Transverse colon (tissue), 4 donors: ENCODE measurements around the gene ZC3H7A. TPM values are rescaled to one million over a fixed set of nuclear protein-coding genes. Genes with fewer than 3 reads are reported as not detected.

Experiments
- DNase-seq: peaks from one replicate; pipeline ENCODE4 v3.0.0-alpha.2; 2019
- H3K27ac ChIP-seq, 4 donors: fragments of 200-600 bp; sonication (generic); 2 replicates each; pipeline ENCODE4 v1.5.1; 2016 to 2018; ENCODE audit warnings: inconsistent platforms in 4 of 4
- H3K27me3 ChIP-seq: fragments of 200-600 bp; sonication (generic); 2 replicates; pipeline ENCODE4 v1.5.1; 2017; ENCODE audit warnings: inconsistent platforms
- H3K36me3 ChIP-seq, 4 donors: fragments of 200-600 bp; sonication (generic); 2 replicates each; pipeline ENCODE4 v1.5.1; 2017 to 2019; ENCODE audit warnings: inconsistent platforms in 4 of 4
- H3K4me1 ChIP-seq, 4 donors: fragments of 200-600 bp; sonication (generic); 2 replicates each; pipeline ENCODE4 v1.5.1; 2017 to 2020; ENCODE audit warnings: inconsistent platforms in 4 of 4
- H3K4me3 ChIP-seq, 4 donors: fragments of 200-600 bp; sonication (generic); 1 replicate in 1 of 4; 2 replicates in 3 of 4; pipeline versions ENCODE4 v1.5.1 to v1.6.1; 2017 to 2019; ENCODE audit warnings: inconsistent platforms in 4 of 4
- H3K9me3 ChIP-seq, 2 donors: fragments of 200-600 bp; sonication (generic); 2 replicates each; pipeline ENCODE4 v1.5.1; 2017 to 2019; ENCODE audit warnings: inconsistent platforms in 2 of 2
- CTCF ChIP-seq, 5 experiments: fragments of 200-600 bp in 3 of 5; fragments of 450-650 bp in 2 of 5; sonication (generic) in 3 of 5; IDR thresholded peaks; 1 replicate in 2 of 5; 2 replicates in 3 of 5; pipeline ENCODE4 v1.5.1; 2016 to 2017; ENCODE audit warnings: antibody characterized with exemption in 5 of 5, inconsistent platforms in 3 of 5, mild to moderate bottlenecking in 2 of 5, moderate library complexity in 1 of 5
- EP300 ChIP-seq: sonication (generic); formaldehyde crosslinking; IDR thresholded peaks from one replicate; pipeline ENCODE4 v1.6.1; 2017; ENCODE audit warnings: antibody characterized with exemption, low read depth
- POLR2A ChIP-seq: fragments of 450-650 bp; IDR thresholded peaks from one replicate; pipeline ENCODE4 v1.6.1; 2016; ENCODE audit warnings: antibody characterized with exemption, mild to moderate bottlenecking, moderate library complexity
- POLR2AphosphoS5 ChIP-seq, 3 donors: sonication (generic); formaldehyde crosslinking; IDR thresholded peaks; one replicate each; pipeline ENCODE4 v1.6.1; 2016; ENCODE audit warnings: antibody characterized with exemption in 3 of 3
- WGBS, 2 donors: methylation state at CpG; one replicate each; pipeline ENCODE4 v1.1.5; 2018; ENCODE audit warnings: low coverage in 1 of 2; 5-methylcytosine and 5-hydroxymethylcytosine counted together
- in situ Hi-C, 4 donors: fragments of 200-750 bp; cut with MboI; loops; one replicate each; pipeline versions ENCODE4 v1.15.0 to v1.15.1; 2017; ENCODE audit warnings: low sequenced_read_pairs in 3 of 4, low pct_ligation_motif_present in 1 of 4, low pct_unique_long_range_greater_than_20kb in 1 of 4
- intact Hi-C: fragments of 100-400 bp; cut with DNase I; formaldehyde crosslinking; loops from one replicate; pipeline ENCODE4 v1.15.1; 2023; ENCODE audit warnings: low total_unique reads
- total RNA-seq, 4 donors: library from RNA; depleted of rRNA; stranded (reverse); fragments of >200 nt; gene quantifications; one replicate each; pipeline ENCODE4 v1.1.0, GENCODE V29; 2016

ZC3H7A gene
- total RNA-seq, 4 donors from 2014 or later, result 38.1 to 92.0 (median 63.3) TPM

GRCh38 chr16:11794447-11794846 lies 2.6 kb downstream of the ZC3H7A start:
- H3K4me1 ChIP-seq, result peaks cover 37 to 73% (median 60%) of the 10 kb centered on the region in 4 donors
- WGBS, 2 donors, result 29 to 38% methylated on average over 2 of the region's 2 CpGs

GRCh38 chr16:11793840-11794239 lies 3.2 kb downstream of the ZC3H7A start:
- TF ChIP-seq CTCF (IDR thresholded peaks at IDR 0.05) (no peak), POLR2AphosphoS5 (IDR thresholded peaks at IDR 0.05) (no peak), EP300 (no peak), POLR2A (no peak)
- Histone ChIP-seq H3K4me3 (no peak overlapping the region), H3K9me3 (no peaks in the 10 kb centered on the region), H3K36me3 (no peaks in the 10 kb centered on the region), H3K4me1 (peaks cover 35 to 71% (median 54%) of the 10 kb centered on the region in 4 donors), H3K27ac (peak overlapping the region; percentile 63 to 100 (median 97)), H3K27me3 (no peaks in the 10 kb centered on the region)
- no peak for DNase-seq
- intact Hi-C loops, result no loop called here
- WGBS, 2 donors, result 70 to 75% methylated on average over 3 to 7 of the region's 7 CpGs
- in situ Hi-C loops, result no loop called here

More at GRCh38 chr16:11794447-11794846, 2.6 kb downstream of the ZC3H7A start:
- no peak overlapping the region for H3K4me3 ChIP-seq
- intact Hi-C loops, result no loop called here
- DNase-seq, result no peak
- no peaks in the 10 kb centered on the region for H3K36me3 ChIP-seq
- TF ChIP-seq POLR2A (no peak), POLR2AphosphoS5 (IDR thresholded peaks at IDR 0.05) (no peak), CTCF (IDR thresholded peaks at IDR 0.05) (no peak), EP300 (no peak)
- in situ Hi-C loops, result no loop called here
- H3K9me3 ChIP-seq, result no peaks in the 10 kb centered on the region
- H3K27ac ChIP-seq, result peak overlapping the region; percentile 16 to 100 (median 97)
- no peaks in the 10 kb centered on the region for H3K27me3 ChIP-seq

DNA sequence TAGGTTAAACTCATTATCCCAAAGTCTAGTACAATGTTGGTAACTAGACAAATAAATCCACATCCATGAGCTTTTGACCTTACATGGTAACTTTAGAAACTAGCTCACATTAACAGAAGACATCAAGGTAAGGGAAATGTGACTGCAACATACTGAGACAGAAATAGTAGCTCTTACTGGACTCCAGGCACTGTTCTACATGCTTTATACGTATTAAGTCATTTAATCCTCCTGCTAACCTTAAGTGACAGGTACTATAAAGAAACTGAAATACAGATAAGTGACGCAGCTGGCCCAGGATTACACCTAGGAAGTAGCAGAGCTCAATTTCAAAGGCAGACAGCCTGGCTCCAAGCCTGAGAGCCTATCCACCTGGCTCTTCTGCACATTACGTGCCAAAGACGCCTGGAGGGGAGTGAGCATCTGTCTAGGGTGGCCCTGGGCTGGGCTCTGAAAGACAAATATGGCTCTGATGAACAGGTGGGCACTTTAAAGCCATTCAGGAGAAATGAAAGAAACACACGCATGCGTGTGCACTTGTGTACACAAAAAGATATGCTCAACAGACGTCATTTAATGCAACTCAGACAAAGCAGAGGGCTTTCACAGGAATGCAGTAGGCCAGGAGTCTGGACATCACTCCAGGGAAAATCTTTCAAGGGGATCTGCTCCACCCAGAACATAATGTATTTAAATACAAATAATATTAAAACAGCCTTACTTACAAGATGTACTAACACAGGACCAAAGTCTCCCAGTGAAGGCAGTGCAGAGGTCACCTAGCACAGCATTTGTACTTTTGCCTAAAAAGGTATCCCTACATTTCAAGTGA lies 4.4 kb downstream of the ZC3H7A start:
- intact Hi-C loops, result no loop called here
- H3K36me3 ChIP-seq, result no peaks in the 10 kb centered on the region
- no peaks in the 10 kb centered on the region for H3K27me3 ChIP-seq
- no peak overlapping the region for H3K4me3 ChIP-seq
- in situ Hi-C loops, result no loop called here
- H3K9me3 ChIP-seq, result no peaks in the 10 kb centered on the region
- 37 to 48% methylated on average over 5 to 7 of the region's 7 CpGs for WGBS, 2 donors
- TF ChIP-seq CTCF (IDR thresholded peaks at IDR 0.05) (no peak), POLR2AphosphoS5 (IDR thresholded peaks at IDR 0.05) (peak in 2 of 3 donors; percentile 25 to 29)
- peak; percentile 69 for DNase-seq
- H3K4me1 ChIP-seq, result peaks cover 27 to 63% (median 43%) of the 10 kb centered on the region in 4 donors
- H3K27ac ChIP-seq, result peak overlapping the region; percentile 63 to 100 (median 97)

- Histone ChIP-seq H3K4me1 (peaks cover 27 to 76% (median 53%) of the 10 kb centered on the region in 4 donors), H3K27ac (peak overlapping the region in 2 of 4 donors; percentile 97), H3K4me3 (no peak overlapping the region), H3K36me3 (no peaks in the 10 kb centered on the region), H3K9me3 (no peaks in the 10 kb centered on the region), H3K27me3 (no peaks in the 10 kb centered on the region)
- in situ Hi-C loops, result no loop called here
- DNase-seq, result no peak
- intact Hi-C loops, result no loop called here
- WGBS, 2 donors, result 80 to 87% methylated on average over 3 to 8 of the region's 8 CpGs
- no peak for TF ChIP-seq CTCF (IDR thresholded peaks at IDR 0.05)
- TF ChIP-seq POLR2AphosphoS5 (IDR thresholded peaks at IDR 0.05), result no peak
- TF ChIP-seq POLR2A, result no peak
- TF ChIP-seq EP300, result no peak
Measured at GRCh38 chr16:11791144-11791828, 5.8 kb downstream of the ZC3H7A start.
